GM12872 (cell line): ENCODE data around the gene NRAP.

Experiments
- CTCF ChIP-seq: IDR thresholded peaks from 3 replicates; pipeline ENCODE4 v1.5.1; 2011; ENCODE audit warnings: low read depth, mild to moderate bottlenecking, low read length, moderate library complexity; ENCODE audit not compliant: insufficient read depth

NRAP gene

GRCh38 chr10:113663908-113664307 is at the start of gene NRAP:
Gene NRAP (minus strand): TSS chr10:113664041. CDS start chr10:113663882, 159 bp downstream.
- no peak for TF ChIP-seq CTCF

GRCh38 chr10:113713640-113713982 is 49.8 kb upstream of the NRAP start:
- TF ChIP-seq CTCF = no peak

GRCh38 chr10:113712755-113713639 is 49.2 kb upstream of the NRAP start:
- TF ChIP-seq CTCF = no peak

- no peak for TF ChIP-seq CTCF
These were observed 48.2 kb upstream of the NRAP start for GRCh38 chr10:113712024-113712423.

GRCh38 chr10:113711142-113711541 is 47.3 kb upstream of the NRAP start:
- no peak for TF ChIP-seq CTCF

GRCh38 chr10:113709221-113709838 is 45.5 kb upstream of the NRAP start:
- no peak for TF ChIP-seq CTCF

- TF ChIP-seq CTCF = no peak
These were observed 44.8 kb upstream of the NRAP start for GRCh38 chr10:113708640-113709039.
